Measurements from ENCODE around the gene HES1.

The HES1 gene

DNA sequence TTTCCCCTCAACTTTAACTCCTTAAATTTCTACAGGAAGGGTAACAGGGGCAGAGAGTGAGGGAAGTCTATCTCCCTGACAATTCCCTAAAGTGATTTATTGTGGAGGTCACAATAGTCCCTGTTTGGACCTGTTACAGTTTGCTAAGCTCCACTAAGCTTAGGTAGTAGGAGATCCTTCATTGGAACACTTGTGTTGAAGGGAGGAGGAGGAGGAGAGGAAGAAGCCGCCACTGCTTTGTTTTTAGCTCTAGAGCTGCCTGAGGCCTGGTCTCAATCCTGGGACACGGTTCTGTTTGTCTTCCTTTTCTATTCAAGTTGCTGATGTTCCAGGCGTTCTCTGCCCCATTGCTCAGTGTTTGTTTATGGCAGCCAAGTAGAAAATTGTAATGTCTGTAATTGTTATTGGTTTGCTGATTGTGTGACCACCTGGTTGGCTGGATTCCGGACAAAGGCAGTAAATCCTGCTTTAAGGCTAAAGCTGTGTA, 48.4 kb downstream of the HES1 start:
- Histone ChIP-seq H2AFZ (ENCODE audit: low read length) (no peak overlapping the region), H3F3A (ENCODE audit: low read depth) (no peaks in the 10 kb centered on the region), H3K4me2 (ENCODE audit: low read depth, low read length, poor library complexity, severe bottlenecking) (no peak overlapping the region), H3K4me1 (ENCODE audit: insufficient read depth, low read length, poor library complexity, severe bottlenecking) (peaks cover 1% of the 10 kb centered on the region), H3K9ac (ENCODE audit: low read depth, low read length, poor library complexity, severe bottlenecking) (no peak overlapping the region), H3K79me2 (ENCODE audit: insufficient read depth, low read length) (no peaks in the 10 kb centered on the region), H3K9me2 (replicated peaks; ENCODE audit: low read depth, low read length) (no peaks in the 10 kb centered on the region), H3K36me3 (ENCODE audit: insufficient read depth, low read length) (no peaks in the 10 kb centered on the region), H4K20me1 (ENCODE audit: insufficient read depth, low read length, poor library complexity, severe bottlenecking) (no peaks in the 10 kb centered on the region), H3K27me3 (ENCODE audit: insufficient read depth, low read length, poor library complexity, severe bottlenecking) (no peaks in the 10 kb centered on the region), H3K9me3 (ENCODE audit: insufficient read depth, low read depth, low read length) (no peaks in the 10 kb centered on the region), H3K4me3 (ENCODE audit: low read length, poor library complexity, severe bottlenecking) (no peak overlapping the region)
- TF ChIP-seq EZH2phosphoT487 (IDR thresholded peaks at IDR 0.05; ENCODE audit: borderline replicate concordance) = no peak
- TF ChIP-seq CTCF (conservative IDR thresholded peaks at IDR 0.05; ENCODE audit: low read length) = no peak

- no peaks in the 10 kb centered on the region for H3F3A ChIP-seq (ENCODE audit: low read depth)
- no peak overlapping the region for H3K4me3 ChIP-seq (ENCODE audit: low read length, poor library complexity, severe bottlenecking)
- no peak overlapping the region for H2AFZ ChIP-seq (ENCODE audit: low read length)
- TF ChIP-seq EZH2phosphoT487 (IDR thresholded peaks at IDR 0.05; ENCODE audit: borderline replicate concordance) (no peak), CTCF (conservative IDR thresholded peaks at IDR 0.05; ENCODE audit: low read length) (no peak)
- H3K9ac ChIP-seq (ENCODE audit: low read depth, low read length, poor library complexity, severe bottlenecking) = no peak overlapping the region
- H3K9me2 ChIP-seq (replicated peaks; ENCODE audit: low read depth, low read length) = no peaks in the 10 kb centered on the region
- H3K4me1 ChIP-seq (ENCODE audit: insufficient read depth, low read length, poor library complexity, severe bottlenecking) = no peaks in the 10 kb centered on the region
- H3K4me2 ChIP-seq (ENCODE audit: low read depth, low read length, poor library complexity, severe bottlenecking) = no peak overlapping the region
- H4K20me1 ChIP-seq (ENCODE audit: insufficient read depth, low read length, poor library complexity, severe bottlenecking) = no peaks in the 10 kb centered on the region
- H3K27me3 ChIP-seq (ENCODE audit: insufficient read depth, low read length, poor library complexity, severe bottlenecking) = no peaks in the 10 kb centered on the region
- no peaks in the 10 kb centered on the region for H3K79me2 ChIP-seq (ENCODE audit: insufficient read depth, low read length)
- H3K36me3 ChIP-seq (ENCODE audit: insufficient read depth, low read length) = no peaks in the 10 kb centered on the region
- H3K9me3 ChIP-seq (ENCODE audit: insufficient read depth, low read depth, low read length) = no peaks in the 10 kb centered on the region
Observed at GRCh38 chr3:194184801-194185200, 48.9 kb downstream of the HES1 start.

DNA sequence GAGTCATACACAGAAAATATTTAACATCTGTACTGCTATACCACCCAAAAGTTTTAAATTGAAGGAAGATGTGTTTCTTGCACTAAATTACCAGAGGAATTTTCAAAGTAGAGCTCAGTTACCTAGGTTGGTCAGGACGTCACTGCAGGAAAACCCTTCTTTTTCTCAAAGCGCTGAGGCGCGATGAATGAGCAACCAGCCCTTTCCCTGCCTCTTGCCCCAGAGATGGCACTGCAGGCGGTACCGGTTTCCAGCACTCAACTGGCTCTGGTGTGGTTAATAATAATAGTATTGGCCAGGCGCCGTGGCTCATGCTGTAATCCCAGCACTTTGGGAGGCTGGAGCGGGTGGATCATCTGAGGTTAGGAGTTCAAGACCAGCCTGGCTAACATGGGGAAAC, 49.3 kb downstream of the HES1 start:
- H3K4me2 ChIP-seq (ENCODE audit: low read depth, low read length, poor library complexity, severe bottlenecking) = no peak overlapping the region
- no peaks in the 10 kb centered on the region for H3K79me2 ChIP-seq (ENCODE audit: insufficient read depth, low read length)
- no peak overlapping the region for H2AFZ ChIP-seq (ENCODE audit: low read length)
- no peak overlapping the region for H3K9ac ChIP-seq (ENCODE audit: low read depth, low read length, poor library complexity, severe bottlenecking)
- H3K4me1 ChIP-seq (ENCODE audit: insufficient read depth, low read length, poor library complexity, severe bottlenecking) = no peaks in the 10 kb centered on the region
- H3K36me3 ChIP-seq (ENCODE audit: insufficient read depth, low read length) = no peaks in the 10 kb centered on the region
- TF ChIP-seq CTCF (conservative IDR thresholded peaks at IDR 0.05; ENCODE audit: low read length) (no peak), EZH2phosphoT487 (IDR thresholded peaks at IDR 0.05; ENCODE audit: borderline replicate concordance) (no peak)
- H3K9me3 ChIP-seq (ENCODE audit: insufficient read depth, low read depth, low read length) = no peaks in the 10 kb centered on the region
- H3K9me2 ChIP-seq (replicated peaks; ENCODE audit: low read depth, low read length) = no peaks in the 10 kb centered on the region
- H3K27me3 ChIP-seq (ENCODE audit: insufficient read depth, low read length, poor library complexity, severe bottlenecking) = no peaks in the 10 kb centered on the region
- H3F3A ChIP-seq (ENCODE audit: low read depth) = no peaks in the 10 kb centered on the region
- H3K4me3 ChIP-seq (ENCODE audit: low read length, poor library complexity, severe bottlenecking) = no peak overlapping the region
- H4K20me1 ChIP-seq (ENCODE audit: insufficient read depth, low read length, poor library complexity, severe bottlenecking) = no peaks in the 10 kb centered on the region
